ENCODE results near the gene TP63. TPM values are rescaled to one million over a fixed set of nuclear protein-coding genes. Genes with fewer than 3 reads are reported as not detected.
A peak's percentile ranks its signal among the peaks of the same experiment; 100 is the strongest.

TP63 gene
- total RNA-seq, 1 donor from 2014 or later, result 0.13 TPM

DNA sequence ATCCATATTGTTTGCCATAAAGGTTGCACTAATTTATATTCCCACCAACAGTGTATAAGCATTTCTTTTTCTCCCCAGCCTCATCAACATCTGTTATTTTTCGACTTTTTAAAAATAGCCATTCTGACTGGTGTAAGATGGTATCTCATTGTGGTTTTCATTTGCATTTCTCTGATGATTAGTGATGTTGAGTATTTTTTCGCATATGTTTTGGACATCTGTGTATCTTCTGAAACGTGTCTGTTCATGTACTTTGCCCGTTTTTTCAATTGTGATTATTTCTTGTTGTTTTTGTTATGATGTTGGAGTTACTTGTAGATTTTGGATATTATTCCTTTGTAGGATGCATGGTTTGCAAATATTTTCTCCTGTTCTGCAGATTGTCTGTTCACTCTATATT is 46.5 kb downstream of the TP63 start:
- Histone ChIP-seq H3K27me3 (ENCODE audit: control insufficient read depth, insufficient read depth, low read length) (no peaks in the 10 kb centered on the region), H3K4me3 (ENCODE audit: low read depth, low read length) (no peak overlapping the region), H3K36me3 (ENCODE audit: control insufficient read depth, insufficient read depth, low read length) (no peaks in the 10 kb centered on the region)
- no peak for TF ChIP-seq CTCF (IDR thresholded peaks at IDR 0.05; ENCODE audit: insufficient read depth, low read length, poor library complexity, severe bottlenecking)
- DNase-seq (ENCODE audit: low read depth), result no peak

DNA sequence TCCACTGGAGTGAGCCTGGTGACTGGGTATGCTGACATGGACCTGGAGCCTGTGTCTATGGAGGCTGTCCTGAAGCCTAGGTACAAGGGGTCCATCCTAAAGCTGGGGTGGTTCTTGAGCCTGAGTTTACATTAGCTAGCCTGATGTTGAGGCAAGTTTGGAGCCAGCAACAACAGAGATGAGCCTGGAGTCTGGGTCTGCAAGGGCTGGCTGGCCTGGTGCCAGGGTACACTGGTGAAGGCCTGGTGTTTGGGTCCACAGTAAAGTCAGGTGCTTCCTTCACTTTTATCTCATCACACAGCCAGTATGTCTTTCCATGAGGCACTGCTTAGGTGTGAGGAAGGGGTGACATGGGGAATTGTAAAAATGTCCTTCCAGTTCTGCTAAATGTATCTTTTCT is 49.5 kb downstream of the TP63 start:
- H3K4me3 ChIP-seq (ENCODE audit: low read depth, low read length), result no peak overlapping the region
- H3K27me3 ChIP-seq (ENCODE audit: control insufficient read depth, insufficient read depth, low read length), result no peaks in the 10 kb centered on the region
- TF ChIP-seq CTCF (IDR thresholded peaks at IDR 0.05; ENCODE audit: insufficient read depth, low read length, poor library complexity, severe bottlenecking), result no peak
- no peak for DNase-seq (ENCODE audit: low read depth)
- H3K36me3 ChIP-seq (ENCODE audit: control insufficient read depth, insufficient read depth, low read length), result no peaks in the 10 kb centered on the region

DNA sequence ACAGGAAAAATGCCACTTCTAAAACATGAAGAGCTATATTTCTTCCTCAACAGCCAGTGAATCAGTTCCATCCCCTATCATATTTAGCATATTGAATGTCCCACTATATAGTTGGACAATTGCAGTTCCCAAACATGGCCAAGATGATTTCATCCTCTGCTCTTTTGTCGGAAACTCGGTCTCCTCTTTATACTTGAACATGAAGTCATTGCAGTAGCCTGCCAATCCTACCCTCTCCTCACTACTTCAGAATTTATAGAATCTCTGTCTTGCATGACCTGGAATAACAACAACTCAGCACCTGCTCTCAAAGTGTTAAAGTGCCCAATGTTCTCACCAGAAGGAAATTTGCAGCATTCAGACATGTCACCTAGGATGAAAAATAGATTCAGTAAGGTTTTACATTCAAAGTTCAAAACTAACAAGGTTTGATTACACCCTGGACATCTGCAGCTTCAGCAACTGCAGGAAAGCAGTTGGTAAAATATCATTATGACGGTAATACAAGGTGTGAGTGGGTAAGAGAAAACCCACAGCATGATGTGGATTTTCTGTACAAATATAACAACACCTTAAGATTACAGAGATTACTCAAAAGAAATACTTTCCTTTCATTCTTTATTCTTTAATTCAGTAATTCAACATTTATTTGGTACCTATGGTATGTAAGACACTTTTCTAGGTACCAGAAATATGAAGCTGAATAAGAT is 52.5 kb downstream of the TP63 start:
- no peak for DNase-seq (ENCODE audit: low read depth)
- no peak for TF ChIP-seq CTCF (IDR thresholded peaks at IDR 0.05; ENCODE audit: insufficient read depth, low read length, poor library complexity, severe bottlenecking)

DNA sequence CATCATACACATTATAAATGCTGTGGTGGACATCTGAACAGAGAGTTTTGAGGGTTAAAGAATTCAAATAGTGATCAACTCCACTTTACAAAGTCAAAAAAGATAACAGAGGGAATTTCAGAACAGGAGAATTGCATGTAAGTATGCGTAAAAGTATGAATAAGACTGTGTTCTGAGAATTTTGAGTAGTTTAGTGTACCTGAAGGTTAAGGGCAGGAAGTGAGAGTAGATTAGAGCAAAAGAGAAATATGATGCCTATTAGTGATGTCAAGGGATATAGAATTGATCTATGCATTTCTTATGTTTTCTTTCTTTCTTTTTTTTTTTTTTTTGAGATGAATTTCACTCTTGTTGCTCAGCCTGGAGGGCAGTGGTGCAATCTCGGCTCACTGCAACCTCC is 53.1 kb downstream of the TP63 start:
- TF ChIP-seq CTCF (IDR thresholded peaks at IDR 0.05; ENCODE audit: insufficient read depth, low read length, poor library complexity, severe bottlenecking), result no peak
- Histone ChIP-seq H3K27me3 (ENCODE audit: control insufficient read depth, insufficient read depth, low read length) (no peaks in the 10 kb centered on the region), H3K36me3 (ENCODE audit: control insufficient read depth, insufficient read depth, low read length) (no peaks in the 10 kb centered on the region), H3K4me3 (ENCODE audit: low read depth, low read length) (no peak overlapping the region)
- no peak for DNase-seq (ENCODE audit: low read depth)

More for the DNA sequence above, 52.5 kb downstream of the TP63 start:
- Histone ChIP-seq H3K4me3 (ENCODE audit: low read depth, low read length) (no peak overlapping the region), H3K36me3 (ENCODE audit: control insufficient read depth, insufficient read depth, low read length) (no peaks in the 10 kb centered on the region), H3K27me3 (ENCODE audit: control insufficient read depth, insufficient read depth, low read length) (no peaks in the 10 kb centered on the region)

DNA sequence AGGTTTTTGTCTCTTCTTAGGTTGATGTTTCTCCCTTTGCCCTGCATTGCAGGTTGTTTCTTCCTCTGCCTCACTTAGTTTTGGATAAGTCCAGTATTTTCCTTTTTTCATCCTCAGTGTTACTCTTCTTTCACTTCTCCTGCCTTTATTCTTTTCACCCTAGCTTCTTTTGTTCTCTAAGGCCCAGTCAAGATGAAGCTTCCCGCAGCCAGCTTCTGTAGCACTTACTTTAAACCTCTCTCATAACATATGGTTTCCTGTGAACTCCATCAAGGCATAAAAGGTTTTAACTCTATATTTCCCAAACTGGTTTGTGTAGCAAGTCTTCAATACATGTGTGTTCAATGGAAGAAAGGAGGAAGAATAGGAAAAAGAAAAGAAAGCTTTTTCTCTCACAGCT is 54.1 kb downstream of the TP63 start:
- TF ChIP-seq CTCF (IDR thresholded peaks at IDR 0.05; ENCODE audit: insufficient read depth, low read length, poor library complexity, severe bottlenecking), result no peak
- Histone ChIP-seq H3K4me3 (ENCODE audit: low read depth, low read length) (no peak overlapping the region), H3K36me3 (ENCODE audit: control insufficient read depth, insufficient read depth, low read length) (no peaks in the 10 kb centered on the region), H3K27me3 (ENCODE audit: control insufficient read depth, insufficient read depth, low read length) (no peaks in the 10 kb centered on the region)
- DNase-seq (ENCODE audit: low read depth), result no peak

DNA sequence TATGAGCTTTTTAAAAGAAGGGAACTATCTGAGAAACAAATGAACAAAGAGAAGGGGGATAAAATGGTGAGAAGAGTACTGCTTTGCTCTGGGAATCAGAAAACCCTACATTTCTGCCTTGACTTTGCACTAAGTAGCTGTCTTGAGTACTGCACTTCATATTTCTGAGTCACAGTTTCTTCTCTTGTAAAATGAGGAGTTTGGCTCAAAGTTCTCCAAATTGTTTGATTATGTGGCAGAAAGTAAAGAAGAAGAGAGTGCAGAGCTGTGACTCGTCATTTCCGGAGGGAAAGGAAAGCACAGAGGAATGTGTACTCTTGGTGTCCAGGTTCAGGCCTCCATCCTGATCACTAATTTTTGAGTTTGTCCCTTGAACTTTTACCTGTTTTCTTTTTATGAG is 54.7 kb downstream of the TP63 start:
- Histone ChIP-seq H3K4me3 (ENCODE audit: low read depth, low read length) (no peak overlapping the region), H3K36me3 (ENCODE audit: control insufficient read depth, insufficient read depth, low read length) (no peaks in the 10 kb centered on the region), H3K27me3 (ENCODE audit: control insufficient read depth, insufficient read depth, low read length) (no peaks in the 10 kb centered on the region)
- no peak for TF ChIP-seq CTCF (IDR thresholded peaks at IDR 0.05; ENCODE audit: insufficient read depth, low read length, poor library complexity, severe bottlenecking)
- DNase-seq (ENCODE audit: low read depth), result peak; percentile 25

All from kidney epithelial cell (primary cell).